Body of pancreas (tissue), 4 donors: ENCODE data around the gene C8A.

Source experiments
- CTCF ChIP-seq, 7 experiments: fragments of 450-650 bp in 4 of 7; fragments of 200-600 bp in 3 of 7; sonication (generic) in 3 of 7; IDR thresholded peaks; one replicate each; pipeline ENCODE4 v1.5.1; 2016 to 2019; ENCODE audit warnings: antibody characterized with exemption in 7 of 7
- POLR2A ChIP-seq, 3 donors: fragments of 450-650 bp; IDR thresholded peaks; one replicate each; pipeline ENCODE4 v1.6.1; 2016; ENCODE audit warnings: antibody characterized with exemption in 3 of 3, mild to moderate bottlenecking in 2 of 3

GRCh38 chr1:56811331-56811730 is 43.3 kb upstream of the C8A start:
- TF ChIP-seq CTCF (IDR thresholded peaks at IDR 0.05) (no peak), POLR2A (IDR thresholded peaks at IDR 0.05) (no peak)
